Measurements from ENCODE around the gene CDK5RAP3. TPM values are rescaled to one million over a fixed set of nuclear protein-coding genes. Genes with fewer than 3 reads are reported as not detected.

The CDK5RAP3 gene
- total and polyA plus RNA-seq, 2 of the 13 experiments (the other 11 are each of a cell fraction or from before 2014, with no cell fraction given) = 128 to 154 TPM

- TF ChIP-seq TRAFD1 (CRISPR knock-in tag; IDR thresholded peaks at IDR 0.05; ENCODE audit: borderline replicate concordance) = peak; percentile 26; the same call in 1 of the 2 replicates
- 0 out of 4 replicates have a peak, but pooled peaks of 1 of the 2 experiments have one; percentile 62 for TF ChIP-seq EP300 (IDR thresholded peaks at IDR 0.05; ENCODE audit: low read depth in 2 of 2, low read length in 2 of 2)
- peak; percentile 75; the same call in 1 of the 2 replicates for TF ChIP-seq EP300 (CRISPR knock-in tag; IDR thresholded peaks at IDR 0.05; ENCODE audit: borderline replicate concordance)
- no peak for TF ChIP-seq SP1 (IDR thresholded peaks at IDR 0.05)
- peak; percentile 96 for TF ChIP-seq SP1 (CRISPR knock-in tag; IDR thresholded peaks at IDR 0.05)
- peak; percentile 96 for TF ChIP-seq MXD3 (CRISPR knock-in tag; IDR thresholded peaks at IDR 0.05)
- peak; percentile 92; the same call in 1 of the 2 replicates for TF ChIP-seq KLF9 (CRISPR knock-in tag; IDR thresholded peaks at IDR 0.05; ENCODE audit: low read depth)
- TF ChIP-seq ZBTB2 (CRISPR knock-in tag; IDR thresholded peaks at IDR 0.05; ENCODE audit: low read depth) = peak; percentile 82
- TF ChIP-seq SP140L (CRISPR knock-in tag; IDR thresholded peaks at IDR 0.05; ENCODE audit: borderline replicate concordance) = no peak; the same call in 1 of the 2 replicates
- peak; percentile 93; the same call in 1 of the 2 replicates for TF ChIP-seq ZBTB4 (CRISPR knock-in tag; IDR thresholded peaks at IDR 0.05; ENCODE audit: borderline replicate concordance)
- TF ChIP-seq TRIM24 (CRISPR knock-in tag; IDR thresholded peaks at IDR 0.05) = peak; percentile 81; the same call in 1 of the 2 replicates
- peak; percentile 89 for TF ChIP-seq JUNB (CRISPR knock-in tag; IDR thresholded peaks at IDR 0.05; ENCODE audit: borderline replicate concordance)
- peak; percentile 92; the same call in 1 of the 2 replicates for TF ChIP-seq ZNF670 (CRISPR knock-in tag; IDR thresholded peaks at IDR 0.05; ENCODE audit: borderline replicate concordance)
- no peak for TF ChIP-seq ZUFSP (CRISPR knock-in tag; IDR thresholded peaks at IDR 0.05; ENCODE audit: borderline replicate concordance)
- TF ChIP-seq KLF11 (CRISPR knock-in tag; IDR thresholded peaks at IDR 0.05) = peak; percentile 73; the same call in 1 of the 2 replicates
- TF ChIP-seq ZNF501 (CRISPR knock-in tag; IDR thresholded peaks at IDR 0.05) = peak; percentile 99
- no peak for TF ChIP-seq SRSF4 (IDR thresholded peaks at IDR 0.05; ENCODE audit: low read depth, low read length, poor library complexity, severe bottlenecking)
- peak; percentile 95 for TF ChIP-seq ZNF296 (CRISPR knock-in tag; conservative IDR thresholded peaks at IDR 0.05)
- TF ChIP-seq SMAD1 (CRISPR knock-in tag; IDR thresholded peaks at IDR 0.05; ENCODE audit: borderline replicate concordance, low read depth) = peak; percentile 98
- no peak for TF ChIP-seq ZFAT (CRISPR knock-in tag; conservative IDR thresholded peaks at IDR 0.05)
Measured at GRCh38 chr17:47970725-47971499, at the start of gene CDK5RAP3 (continued).
